22Rv1 (cell line): ENCODE measurements around the gene VPS72.

Experiments used
- CTCF ChIP-seq: fragments of 450-650 bp; IDR thresholded peaks from 2 replicates; pipeline ENCODE4 v1.5.1; 2017; ENCODE audit warnings: mild to moderate bottlenecking
- ZFX ChIP-seq: fragments of 450-650 bp; IDR thresholded peaks from 2 replicates; pipeline ENCODE4 v1.6.1; 2017; ENCODE audit warnings: antibody characterized with exemption, borderline replicate concordance

GRCh38 chr1:151147665-151148064 is 42.3 kb downstream of the VPS72 start:
- TF ChIP-seq CTCF (no peak), ZFX (no peak)
